GM15510 (cell line): ENCODE data around the gene SLC45A2.

Experiments used
- POLR2A ChIP-seq: IDR thresholded peaks from 3 replicates; pipeline ENCODE4 v1.6.1; 2011; ENCODE audit warnings: borderline replicate concordance; ENCODE audit not compliant: insufficient read length; ENCODE audit errors: extremely low read depth

Gene SLC45A2

GRCh38 chr5:34012791-34013190, 28.3 kb upstream of the SLC45A2 start:
- no peak for TF ChIP-seq POLR2A

- no peak for TF ChIP-seq POLR2A
Observed at GRCh38 chr5:34011536-34011935, 27.0 kb upstream of the SLC45A2 start.

- TF ChIP-seq POLR2A: no peak
Observed at GRCh38 chr5:34009610-34010009, 25.1 kb upstream of the SLC45A2 start.

GRCh38 chr5:34008802-34009201, 24.3 kb upstream of the SLC45A2 start:
- TF ChIP-seq POLR2A: no peak

- TF ChIP-seq POLR2A: peak; percentile 98
Observed at GRCh38 chr5:34007621-34008600, 23.4 kb upstream of the SLC45A2 start, which contains the start of gene AMACR. AMACR (minus strand) TSS chr5:34008050; CDS start chr5:34008019, 31 bp downstream.

- no peak for TF ChIP-seq POLR2A
Observed at GRCh38 chr5:34007201-34007620, 22.7 kb upstream of the SLC45A2 start.

- TF ChIP-seq POLR2A: no peak
Observed at GRCh38 chr5:34005681-34006080, 21.2 kb upstream of the SLC45A2 start.

GRCh38 chr5:34005211-34005610, 20.7 kb upstream of the SLC45A2 start:
- TF ChIP-seq POLR2A: no peak

GRCh38 chr5:34003941-34004340, 19.4 kb upstream of the SLC45A2 start:
- no peak for TF ChIP-seq POLR2A

- no peak for TF ChIP-seq POLR2A
Observed at GRCh38 chr5:34002629-34003328, 18.3 kb upstream of the SLC45A2 start.

GRCh38 chr5:34001241-34001841, 16.8 kb upstream of the SLC45A2 start:
- TF ChIP-seq POLR2A: no peak

GRCh38 chr5:33999978-34000377, 15.5 kb upstream of the SLC45A2 start:
- TF ChIP-seq POLR2A: no peak

GRCh38 chr5:33997331-33997983, 13.0 kb upstream of the SLC45A2 start:
- TF ChIP-seq POLR2A: no peak

GRCh38 chr5:33995865-33996264, 11.4 kb upstream of the SLC45A2 start:
- TF ChIP-seq POLR2A: no peak
